Purkinje cell (primary cell): ENCODE data around the gene CLPSL2. TPM values are rescaled to one million over a fixed set of nuclear protein-coding genes. Genes with fewer than 3 reads are reported as not detected.

ENCODE experiments used
- polyA plus RNA-seq: library from polyadenylated mRNA; unstranded; fragments of >200 nt; fragmentation: Nextera tagmentation; gene quantifications from 2 replicates; pipeline ENCODE4 v1.2.1, GENCODE V29; 2014

CLPSL2 gene, protein sequence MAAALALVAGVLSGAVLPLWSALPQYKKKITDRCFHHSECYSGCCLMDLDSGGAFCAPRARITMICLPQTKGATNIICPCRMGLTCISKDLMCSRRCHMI
- polyA plus RNA-seq: 1.9 TPM in 1 of 2 replicates, not detected in the other

DNA sequence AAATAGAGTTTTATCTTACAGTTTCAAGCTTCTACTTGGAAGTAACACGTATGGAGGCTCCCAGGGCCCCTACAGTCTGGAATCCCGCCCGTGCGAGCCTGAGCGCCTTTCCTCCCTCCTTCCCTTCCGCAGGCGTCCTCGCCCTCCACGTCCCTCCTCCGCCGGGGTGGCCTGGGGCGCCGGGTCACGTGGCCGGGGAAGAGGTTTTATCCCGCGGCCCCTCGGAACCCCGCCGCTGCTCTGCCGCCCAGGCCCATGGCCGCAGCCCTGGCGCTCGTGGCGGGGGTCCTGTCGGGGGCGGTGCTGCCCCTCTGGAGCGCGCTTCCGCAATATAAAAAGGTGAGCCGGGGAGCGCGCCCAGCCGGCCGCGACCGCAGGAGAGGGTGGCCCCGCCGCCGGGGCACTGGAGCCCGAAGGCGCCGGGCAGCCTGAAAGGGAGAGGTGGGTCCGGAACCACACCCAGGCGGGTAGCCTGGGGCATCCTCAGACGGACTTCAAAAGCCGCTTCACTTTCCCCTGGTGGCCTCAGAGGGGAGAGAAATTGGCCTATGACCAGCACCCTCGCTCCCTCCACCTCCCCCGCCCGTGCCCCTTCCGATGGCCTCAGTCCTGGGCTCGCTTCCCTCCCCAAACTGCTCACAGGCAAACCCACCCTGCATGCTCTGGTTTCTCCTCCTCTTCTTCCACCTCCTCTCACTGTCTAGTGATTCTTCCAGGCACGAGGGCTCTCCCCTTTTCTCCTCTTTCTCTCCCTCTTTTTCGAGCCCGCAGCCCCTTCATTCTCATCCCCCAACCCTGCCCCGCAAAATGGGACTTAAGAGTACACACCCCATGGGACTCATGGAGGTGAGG lies at the start of gene CLPSL2:
CLPSL2 (plus strand) TSS at position 235 of the 852 bp plus-strand sequence; CDS start at position 256, 21 bp downstream.

DNA sequence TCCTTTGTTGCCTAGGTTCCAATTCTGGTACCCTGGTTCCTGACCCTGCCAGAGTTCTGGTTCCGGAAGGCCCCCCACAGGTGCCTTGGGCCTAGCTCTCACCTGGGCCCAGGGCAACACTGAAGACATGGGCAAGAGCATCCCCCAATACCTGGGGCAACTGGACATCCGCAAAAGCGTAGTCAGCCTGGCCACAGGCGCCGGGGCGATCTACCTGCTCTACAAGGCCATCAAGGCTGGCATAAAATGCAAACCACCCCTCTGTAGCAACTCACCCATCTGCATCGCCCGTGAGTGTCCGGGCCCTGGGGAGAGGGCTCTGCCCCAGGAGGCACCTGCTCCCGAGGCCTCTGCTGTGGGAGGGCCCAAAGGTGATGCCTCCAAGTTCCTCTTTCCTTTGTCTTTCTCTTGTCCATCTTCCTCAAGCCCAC lies 39.4 kb upstream of the CLPSL2 start, which contains the start of gene ARMC12:
ARMC12 (plus strand) TSS at position 51 of the 431 bp plus-strand sequence; CDS start at position 128, 77 bp downstream.

DNA sequence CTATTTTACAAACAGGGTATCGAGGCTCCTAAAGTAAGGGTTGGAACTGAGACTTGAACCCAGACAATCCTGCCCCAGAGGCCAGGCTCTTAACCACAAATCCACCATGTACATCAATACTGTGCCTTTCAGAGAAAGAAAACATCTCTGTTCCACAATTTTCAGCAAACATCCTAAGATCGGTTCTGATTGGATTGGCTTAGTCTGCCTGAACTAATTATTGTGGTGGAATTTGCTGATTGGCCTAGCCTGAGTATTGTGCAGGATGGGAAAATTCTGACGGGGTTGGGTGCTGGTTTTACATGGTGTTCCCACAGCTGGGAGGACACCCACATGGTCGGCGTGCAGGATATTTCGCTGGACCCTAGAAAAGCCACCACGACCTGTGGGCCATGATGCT lies 4.3 kb downstream of the CLPSL2 start, which contains the start of gene CLPSL1:
CLPSL1 (plus strand) TSS at position 301 of the 400 bp plus-strand sequence; CDS start at position 393, 92 bp downstream.

DNA sequence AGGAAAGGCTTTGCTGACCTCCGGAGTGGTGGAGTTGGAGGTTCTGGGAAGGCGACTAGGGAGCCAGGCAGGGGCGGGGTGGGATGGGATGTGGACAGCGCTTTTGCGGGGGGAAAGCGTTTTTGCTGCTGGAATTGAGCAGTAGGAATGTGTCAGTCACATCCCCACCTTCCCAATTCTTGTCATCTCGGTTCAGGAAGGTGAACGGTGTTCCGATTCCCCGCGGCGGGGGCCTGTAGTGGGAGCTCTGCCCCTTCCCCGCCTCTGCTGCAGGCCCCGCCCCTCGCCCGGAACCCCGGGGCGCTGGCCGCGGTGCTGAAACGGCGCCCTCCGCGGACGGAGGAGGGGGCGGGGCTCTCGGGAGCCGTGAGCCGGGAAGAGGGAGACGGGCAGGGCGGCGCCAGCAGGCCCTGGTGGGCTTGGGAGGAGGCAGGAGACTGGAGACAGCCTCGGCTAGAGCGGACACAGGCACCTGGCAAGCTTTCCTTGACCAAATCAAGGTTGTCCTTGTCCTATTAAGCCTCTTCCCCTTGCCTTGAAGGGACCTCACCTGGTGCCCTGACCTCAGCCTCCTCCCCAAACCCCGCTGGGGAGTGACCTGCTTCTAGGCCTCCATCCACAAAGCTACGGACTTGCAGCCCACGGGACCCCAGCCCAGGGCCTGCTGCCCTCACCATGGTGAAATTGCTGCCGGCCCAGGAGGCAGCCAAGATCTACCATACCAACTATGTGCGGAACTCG lies 28.8 kb downstream of the CLPSL2 start, which contains the start of gene LHFPL5:
LHFPL5 (plus strand) TSS at position 357 of the 741 bp plus-strand sequence; CDS start at position 676, 319 bp downstream.

Other genes starting within 250 kb of the CLPSL2 start
- 0.43 TPM in 1 of 2 replicates, not detected in the other for gene FKBP5, start 87.7 kb upstream of the CLPSL2 start, polyA plus RNA-seq
- gene ARMC12, start 39.6 kb upstream of the CLPSL2 start, polyA plus RNA-seq: not detected in 2 replicates
- gene CLPSL1, start 4.4 kb downstream of the CLPSL2 start, polyA plus RNA-seq: not detected in 2 replicates
- gene CLPS, start 20.7 kb downstream of the CLPSL2 start, polyA plus RNA-seq: not detected in 2 replicates
- gene LHFPL5, start 28.8 kb downstream of the CLPSL2 start, polyA plus RNA-seq: not detected in 2 replicates
- 94.4 and 137 TPM in 2 replicates for gene SRPK1, start 144.5 kb downstream of the CLPSL2 start, polyA plus RNA-seq
- 1.4 and 2.9 TPM in 2 replicates for gene SLC26A8, start 248.0 kb downstream of the CLPSL2 start, polyA plus RNA-seq